ENCODE measurements around the gene SCAF8. TPM values are rescaled to one million over a fixed set of nuclear protein-coding genes. Genes with fewer than 3 reads are reported as not detected.

SCAF8 gene
- total and polyA plus RNA-seq, 10 donors, result 10.5 to 60.7 (median 52.2) TPM

GRCh38 chr6:154785075-154785474, 51.9 kb downstream of the SCAF8 start:
- H3K36me3 ChIP-seq, result peaks cover 0 to 81% (median 14%) of the 10 kb centered on the region in 6 donors
- intact Hi-C loops (cut with DNase I; ENCODE audit: low total_unique reads), result no loop called here

GRCh38 chr6:154786144-154786868, 53.1 kb downstream of the SCAF8 start:
- H3K4me1 ChIP-seq, result peaks cover 0 to 15% (median 0%) of the 10 kb centered on the region in 6 donors
- no peaks in the 10 kb centered on the region for H3K9me3 ChIP-seq
- no peak for TF ChIP-seq POLR2A (IDR thresholded peaks at IDR 0.05)
- no peak for TF ChIP-seq POLR2AphosphoS5 (IDR thresholded peaks at IDR 0.05)
- no peak for TF ChIP-seq CTCF (IDR thresholded peaks at IDR 0.05 in 8 of 11, conservative IDR thresholded peaks at IDR 0.05 in 3 of 11)
- no peak overlapping the region for H3K4me3 ChIP-seq
- H3K27me3 ChIP-seq (replicated peaks in 1 of 7), result no peaks in the 10 kb centered on the region
- DNase-seq, result no peak
- H3K36me3 ChIP-seq, result peaks cover 0 to 77% (median 12%) of the 10 kb centered on the region in 6 donors
- 85 to 94% (median 91%) methylated on average over 9 of the region's 9 CpGs for WGBS, 5 donors
- no peak overlapping the region for H3K27ac ChIP-seq
- intact Hi-C loops (cut with DNase I; ENCODE audit: low total_unique reads), result no loop called here

More at GRCh38 chr6:154785075-154785474, 51.9 kb downstream of the SCAF8 start:
- DNase-seq, result no peak
- Histone ChIP-seq H3K27ac (no peak overlapping the region), H3K4me3 (no peak overlapping the region), H3K9me3 (no peaks in the 10 kb centered on the region), H3K4me1 (peaks cover 0 to 15% (median 0%) of the 10 kb centered on the region in 6 donors), H3K27me3 (replicated peaks in 1 of 7) (no peaks in the 10 kb centered on the region)
- WGBS, 5 donors, result 86 to 96% (median 92%) methylated on average over 2 of the region's 2 CpGs
- TF ChIP-seq POLR2AphosphoS5 (IDR thresholded peaks at IDR 0.05), result no peak
- no peak for TF ChIP-seq CTCF (IDR thresholded peaks at IDR 0.05 in 8 of 11, conservative IDR thresholded peaks at IDR 0.05 in 3 of 11)
- TF ChIP-seq POLR2A (IDR thresholded peaks at IDR 0.05), result no peak

GRCh38 chr6:154791556-154792317, 58.5 kb downstream of the SCAF8 start:
- no peaks in the 10 kb centered on the region for H3K9me3 ChIP-seq
- H3K4me3 ChIP-seq, result no peak overlapping the region
- DNase-seq, result no peak
- H3K27me3 ChIP-seq (replicated peaks in 1 of 7), result no peaks in the 10 kb centered on the region
- H3K36me3 ChIP-seq, result peaks cover 0 to 92% (median 35%) of the 10 kb centered on the region in 6 donors
- no peak overlapping the region for H3K27ac ChIP-seq
- intact Hi-C loops (cut with DNase I; ENCODE audit: low total_unique reads), result no loop called here
- 70 to 87% (median 82%) methylated on average over 5 of the region's 5 CpGs for WGBS, 5 donors
- H3K4me1 ChIP-seq, result peaks cover 0 to 14% (median 6%) of the 10 kb centered on the region in 6 donors
- TF ChIP-seq POLR2A (IDR thresholded peaks at IDR 0.05) (no peak), POLR2AphosphoS5 (IDR thresholded peaks at IDR 0.05) (no peak), CTCF (IDR thresholded peaks at IDR 0.05 in 8 of 11, conservative IDR thresholded peaks at IDR 0.05 in 3 of 11) (no peak)

- Histone ChIP-seq H3K36me3 (peaks cover 0 to 92% (median 34%) of the 10 kb centered on the region in 6 donors), H3K27ac (no peak overlapping the region), H3K4me3 (no peak overlapping the region), H3K27me3 (replicated peaks in 1 of 7) (no peaks in the 10 kb centered on the region), H3K4me1 (peaks cover 0 to 14% (median 6%) of the 10 kb centered on the region in 6 donors), H3K9me3 (no peaks in the 10 kb centered on the region)
- 69 to 81% (median 74%) methylated on average over 4 of the region's 4 CpGs for WGBS, 5 donors
- no peak for DNase-seq
- intact Hi-C loops (cut with DNase I; ENCODE audit: low total_unique reads), result no loop called here
- TF ChIP-seq POLR2AphosphoS5 (IDR thresholded peaks at IDR 0.05) (no peak), CTCF (IDR thresholded peaks at IDR 0.05 in 8 of 11, conservative IDR thresholded peaks at IDR 0.05 in 3 of 11) (no peak), POLR2A (IDR thresholded peaks at IDR 0.05) (no peak)
Measured at GRCh38 chr6:154792325-154792724, 59.1 kb downstream of the SCAF8 start.

All from spleen (tissue), 11 donors.